ENCODE data around the gene FARP2. TPM values are rescaled to one million over a fixed set of nuclear protein-coding genes. Genes with fewer than 3 reads are reported as not detected.

Gene FARP2
- total and polyA plus RNA-seq, 2 of the 4 experiments (the other 2 are of a cell fraction): 17.1 to 30.8 TPM

GRCh38 chr2:241541564-241542277 lies 185.6 kb downstream of the FARP2 start:
- intact Hi-C loops (cut with micrococcal nuclease) (no loop called here), dilution Hi-C loops (cut with HindIII; ENCODE audit: low sequenced_read_pairs, unreplicated experiment) (no loop called here), in situ Hi-C loops (cut with MboI; ENCODE audit: low sequenced_read_pairs) (no loop called here)
- Histone ChIP-seq H2AFZ (replicated peaks; ENCODE audit: low read length, poor library complexity) (peak overlapping the region; percentile 78), H3K27ac (ENCODE audit: insufficient read depth, low read length) (no peak overlapping the region), H3K56ac (ENCODE audit: extremely low read depth, insufficient read depth, low read length) (no peak overlapping the region), H3K9ac (ENCODE audit: low read depth, low read length) (no peak overlapping the region), H2BK5ac (ENCODE audit: low read depth, low read length, poor library complexity, severe bottlenecking) (no peak overlapping the region), H3K23ac (ENCODE audit: low read depth, low read length) (no peak overlapping the region), H4K8ac (ENCODE audit: low read depth in 2 of 2, low read length in 2 of 2) (no peak overlapping the region), H3K9me3 (ENCODE audit: control insufficient read depth, insufficient read depth, low read length) (no peaks in the 10 kb centered on the region), H4K91ac (ENCODE audit: insufficient read depth, low read depth, low read length) (no peak overlapping the region), H3K36me3 (ENCODE audit: control insufficient read depth, insufficient read depth, low read length) (no peaks in the 10 kb centered on the region), H3K4me2 (ENCODE audit: low read depth, low read length) (peak overlapping the region; percentile 72; the same call in 1 of the 2 replicates), H4K5ac (ENCODE audit: low read depth, low read length) (no peak overlapping the region), H3K14ac (replicated peaks; ENCODE audit: low read depth, low read length) (no peak overlapping the region), H2BK20ac (ENCODE audit: low read depth, low read length) (no peak overlapping the region), H2BK15ac (ENCODE audit: low read depth, low read length) (no peak overlapping the region), H3K9me1 (ENCODE audit: insufficient read depth, low read length) (peaks cover 15% of the 10 kb centered on the region), H2AK5ac (ENCODE audit: low read depth, low read length) (0 out of 2 replicates have a peak overlapping the region, but pooled peaks have one; percentile 11), H3K18ac (ENCODE audit: low read depth, low read length) (no peak overlapping the region), H3K4me1 (ENCODE audit: control insufficient read depth, insufficient read depth, low read length) (peaks cover 22% of the 10 kb centered on the region), H3K4ac (ENCODE audit: low read depth, low read length) (no peak overlapping the region), H3K4me3 (ENCODE audit: insufficient read depth, low read depth, low read length) (no peak overlapping the region), H2BK120ac (ENCODE audit: low read depth, low read length) (no peak overlapping the region), H3K27me3 (ENCODE audit: control insufficient read depth, insufficient read depth, low read length) (peaks cover 11% of the 10 kb centered on the region; the same call in 1 of the 2 replicates), H4K20me1 (ENCODE audit: insufficient read depth, low read length) (no peaks in the 10 kb centered on the region), H3K79me1 (ENCODE audit: low read depth in 1 of 2, low read length in 2 of 2) (peaks cover 4 to 13% of the 10 kb centered on the region in 2 experiments; a peak in 2 of 4 replicates), H2AK9ac (replicated peaks; ENCODE audit: low read depth, low read length, poor library complexity) (peak overlapping the region; percentile 15)
- DNase-seq: no peak
- WGBS, 2 experiments (ENCODE audit: extremely low coverage in 2 of 2, insufficient read length in 1 of 2): 20% methylated on average over 45 of the region's 62 CpGs; no CpG with 5 or more reads in 1 of the 2 experiments
- ChIA-PET CTCF (no interaction called here), POLR2A (ENCODE audit: unreplicated experiment) (no interaction called here)
- no peak for ATAC-seq (ENCODE audit: low read depth)
- BruUV-seq (replicated peaks): no TSS peak
- TF ChIP-seq RCOR1 (IDR thresholded peaks at IDR 0.05; ENCODE audit: insufficient replicate concordance, low read length) (no peak), MXI1 (IDR thresholded peaks at IDR 0.05; ENCODE audit: borderline replicate concordance, low read depth, low read length) (no peak), CTCF (conservative IDR thresholded peaks at IDR 0.05; ENCODE audit: low read depth, low read length) (no peak), FOS (IDR thresholded peaks at IDR 0.05; ENCODE audit: low read depth, low read length) (no peak), SMC3 (IDR thresholded peaks at IDR 0.05; ENCODE audit: low read depth, low read length) (no peak), BHLHE40 (IDR thresholded peaks at IDR 0.05; ENCODE audit: low read depth, low read length) (no peak), MAFK (IDR thresholded peaks at IDR 0.05; ENCODE audit: low read depth, low read length) (no peak), RFX5 (IDR thresholded peaks at IDR 0.05; ENCODE audit: low read depth, low read length) (no peak), RAD21 (IDR thresholded peaks at IDR 0.05; ENCODE audit: low read length) (no peak), CHD1 (IDR thresholded peaks at IDR 0.05; ENCODE audit: low read depth, low read length) (no peak), POLR2A (IDR thresholded peaks at IDR 0.05; ENCODE audit: low read depth, low read length) (no peak), CEBPB (IDR thresholded peaks at IDR 0.05; ENCODE audit: low read depth, low read length) (no peak), ELK1 (IDR thresholded peaks at IDR 0.05; ENCODE audit: borderline replicate concordance, low read depth, low read length) (no peak), NFE2L2 (IDR thresholded peaks at IDR 0.05; ENCODE audit: low read depth, low read length) (no peak), MAZ (IDR thresholded peaks at IDR 0.05; ENCODE audit: borderline replicate concordance, low read depth, low read length) (no peak)
- TF ChIP-seq, protein P1, sequence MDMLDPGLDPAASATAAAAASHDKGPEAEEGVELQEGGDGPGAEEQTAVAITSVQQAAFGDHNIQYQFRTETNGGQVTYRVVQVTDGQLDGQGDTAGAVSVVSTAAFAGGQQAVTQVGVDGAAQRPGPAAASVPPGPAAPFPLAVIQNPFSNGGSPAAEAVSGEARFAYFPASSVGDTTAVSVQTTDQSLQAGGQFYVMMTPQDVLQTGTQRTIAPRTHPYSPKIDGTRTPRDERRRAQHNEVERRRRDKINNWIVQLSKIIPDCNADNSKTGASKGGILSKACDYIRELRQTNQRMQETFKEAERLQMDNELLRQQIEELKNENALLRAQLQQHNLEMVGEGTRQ (IDR thresholded peaks at IDR 0.05; ENCODE audit: low read depth, low read length): no peak

Measured in IMR-90 (cell line).